Right lobe of liver (tissue), 4 donors: ENCODE data around the gene SLC7A9.

ENCODE experiments used
- POLR2A ChIP-seq: fragments of 450-650 bp; IDR thresholded peaks from one replicate; pipeline ENCODE4 v1.6.1; 2017; ENCODE audit warnings: antibody characterized with exemption, mild to moderate bottlenecking
- TF ChIP-seq, protein P1 (sequence below), 4 donors: fragments of 200-600 bp in 3 of 4; fragments of 450-650 bp in 1 of 4; IDR thresholded peaks; one replicate each; pipeline versions ENCODE4 v1.5.1 to v1.8.0; 2016 to 2022; ENCODE audit warnings: antibody characterized with exemption in 4 of 4, mild to moderate bottlenecking in 2 of 4
- donor health status: DM: no; HTN: no; CAD: no.
- donor health status: DM: no; HTN: no; CAD: no.
- donor health status: DM: no; HTN: yes; CAD: no.

DNA sequence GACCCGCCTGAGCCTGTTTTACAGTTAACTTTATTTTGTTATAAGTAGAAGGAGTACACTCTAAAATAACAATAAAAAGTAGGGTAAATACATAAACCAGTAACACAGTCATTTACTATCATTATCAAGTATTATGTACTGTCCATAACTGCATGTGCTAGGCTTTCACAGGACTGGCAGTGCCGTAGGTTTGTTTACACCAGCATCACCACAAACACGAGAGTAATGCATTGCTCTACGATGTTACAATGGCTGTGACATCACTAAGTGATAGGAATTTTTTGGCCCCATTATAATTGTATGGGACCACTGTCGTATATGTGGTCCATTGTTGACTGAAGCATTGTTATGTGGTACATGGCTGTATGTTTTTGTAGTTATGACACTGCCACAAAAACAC, 41.3 kb upstream of the SLC7A9 start:
- TF ChIP-seq, protein P1, sequence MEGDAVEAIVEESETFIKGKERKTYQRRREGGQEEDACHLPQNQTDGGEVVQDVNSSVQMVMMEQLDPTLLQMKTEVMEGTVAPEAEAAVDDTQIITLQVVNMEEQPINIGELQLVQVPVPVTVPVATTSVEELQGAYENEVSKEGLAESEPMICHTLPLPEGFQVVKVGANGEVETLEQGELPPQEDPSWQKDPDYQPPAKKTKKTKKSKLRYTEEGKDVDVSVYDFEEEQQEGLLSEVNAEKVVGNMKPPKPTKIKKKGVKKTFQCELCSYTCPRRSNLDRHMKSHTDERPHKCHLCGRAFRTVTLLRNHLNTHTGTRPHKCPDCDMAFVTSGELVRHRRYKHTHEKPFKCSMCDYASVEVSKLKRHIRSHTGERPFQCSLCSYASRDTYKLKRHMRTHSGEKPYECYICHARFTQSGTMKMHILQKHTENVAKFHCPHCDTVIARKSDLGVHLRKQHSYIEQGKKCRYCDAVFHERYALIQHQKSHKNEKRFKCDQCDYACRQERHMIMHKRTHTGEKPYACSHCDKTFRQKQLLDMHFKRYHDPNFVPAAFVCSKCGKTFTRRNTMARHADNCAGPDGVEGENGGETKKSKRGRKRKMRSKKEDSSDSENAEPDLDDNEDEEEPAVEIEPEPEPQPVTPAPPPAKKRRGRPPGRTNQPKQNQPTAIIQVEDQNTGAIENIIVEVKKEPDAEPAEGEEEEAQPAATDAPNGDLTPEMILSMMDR (IDR thresholded peaks at IDR 0.05), result no peak
- no peak for TF ChIP-seq POLR2A
